Tibial nerve (tissue), 3 donors: ENCODE measurements around the gene KDM2B.

Experiments used
- POLR2A ChIP-seq, 2 donors: fragments of 450-650 bp; IDR thresholded peaks; one replicate each; pipeline ENCODE4 v1.6.1; 2017; ENCODE audit warnings: antibody characterized with exemption in 2 of 2, mild to moderate bottlenecking in 2 of 2, moderate library complexity in 2 of 2
- TF ChIP-seq, protein P1 (sequence below), 5 experiments: fragments of 200-600 bp in 3 of 5; fragments of 450-650 bp in 2 of 5; sonication (generic) in 3 of 5; IDR thresholded peaks; one replicate each; pipeline ENCODE4 v1.5.1; 2016 to 2019; ENCODE audit warnings: antibody characterized with exemption in 5 of 5, mild to moderate bottlenecking in 3 of 5, moderate library complexity in 2 of 5

DNA sequence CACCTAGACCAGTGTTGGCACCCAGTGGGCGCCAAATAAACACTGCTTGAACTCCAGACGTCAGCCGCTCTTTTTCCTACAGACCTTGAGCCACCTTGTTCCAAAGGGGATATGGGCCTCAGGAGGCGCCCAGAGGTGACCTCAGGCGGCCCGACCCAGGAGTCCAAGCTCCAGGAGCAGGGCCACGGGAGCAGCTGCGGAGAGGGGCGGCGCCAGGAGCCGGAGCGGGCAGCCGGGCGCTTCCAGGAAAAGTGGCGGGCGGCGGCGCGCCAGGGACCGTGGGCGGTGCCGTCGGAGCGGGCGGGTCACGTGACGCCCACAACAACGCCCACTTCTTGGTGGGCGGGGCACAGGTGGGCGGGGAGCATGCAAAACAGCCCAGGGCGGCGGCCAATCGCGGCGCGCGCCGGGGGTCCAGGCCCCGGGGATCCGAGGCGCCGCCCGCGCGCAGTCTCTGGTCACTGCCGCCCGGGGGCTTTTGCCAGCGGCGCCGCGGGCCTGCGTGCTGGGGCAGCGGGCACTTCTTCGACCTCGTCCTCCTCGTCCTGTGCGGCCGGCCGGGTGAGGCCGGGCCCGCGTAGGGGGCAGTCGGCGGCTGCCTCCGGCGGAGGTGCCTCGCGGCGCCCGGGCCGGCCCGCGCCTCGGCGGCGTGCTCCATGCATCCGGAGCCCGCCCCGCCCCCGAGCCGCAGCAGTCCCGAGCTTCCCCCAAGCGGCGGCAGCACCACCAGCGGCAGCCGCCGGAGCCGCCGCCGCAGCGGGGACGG, 45.4 kb upstream of the KDM2B start, which contains the start of gene ORAI1:
- TF ChIP-seq, protein P1, sequence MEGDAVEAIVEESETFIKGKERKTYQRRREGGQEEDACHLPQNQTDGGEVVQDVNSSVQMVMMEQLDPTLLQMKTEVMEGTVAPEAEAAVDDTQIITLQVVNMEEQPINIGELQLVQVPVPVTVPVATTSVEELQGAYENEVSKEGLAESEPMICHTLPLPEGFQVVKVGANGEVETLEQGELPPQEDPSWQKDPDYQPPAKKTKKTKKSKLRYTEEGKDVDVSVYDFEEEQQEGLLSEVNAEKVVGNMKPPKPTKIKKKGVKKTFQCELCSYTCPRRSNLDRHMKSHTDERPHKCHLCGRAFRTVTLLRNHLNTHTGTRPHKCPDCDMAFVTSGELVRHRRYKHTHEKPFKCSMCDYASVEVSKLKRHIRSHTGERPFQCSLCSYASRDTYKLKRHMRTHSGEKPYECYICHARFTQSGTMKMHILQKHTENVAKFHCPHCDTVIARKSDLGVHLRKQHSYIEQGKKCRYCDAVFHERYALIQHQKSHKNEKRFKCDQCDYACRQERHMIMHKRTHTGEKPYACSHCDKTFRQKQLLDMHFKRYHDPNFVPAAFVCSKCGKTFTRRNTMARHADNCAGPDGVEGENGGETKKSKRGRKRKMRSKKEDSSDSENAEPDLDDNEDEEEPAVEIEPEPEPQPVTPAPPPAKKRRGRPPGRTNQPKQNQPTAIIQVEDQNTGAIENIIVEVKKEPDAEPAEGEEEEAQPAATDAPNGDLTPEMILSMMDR (IDR thresholded peaks at IDR 0.05): peak in 2 of 5 experiments; percentile 67 to 78
- TF ChIP-seq POLR2A (IDR thresholded peaks at IDR 0.05): peak; percentile 68 to 90
